T47D (cell line): ENCODE measurements around the gene SLC25A29.
A peak's percentile ranks its signal among the peaks of the same experiment; 100 is the strongest.
"Not testable (repeated sequence)": the region's sequence is repeated elsewhere in the genome, so short reads cannot be mapped to it uniquely, and the experiment has no call there.

ENCODE experiments used
- DNase-seq, 2 experiments: peaks; one replicate each; pipeline versions ENCODE4 v3.0.0 to v3.0.0-alpha.2; 2011 to 2012; ENCODE audit warnings: low read depth in 1 of 2, low spot score in 1 of 2
- JUND ChIP-seq: IDR thresholded peaks from 2 replicates; pipeline ENCODE4 v1.6.1; 2012; ENCODE audit warnings: low read depth
- in situ Hi-C: cut with HindIII; loops from 2 replicates; pipeline ENCODE4 v1.10.0; 2016; ENCODE audit warnings: low sequenced_read_pairs, low pct_unique_long_range_greater_than_20kb

SLC25A29 gene, protein sequence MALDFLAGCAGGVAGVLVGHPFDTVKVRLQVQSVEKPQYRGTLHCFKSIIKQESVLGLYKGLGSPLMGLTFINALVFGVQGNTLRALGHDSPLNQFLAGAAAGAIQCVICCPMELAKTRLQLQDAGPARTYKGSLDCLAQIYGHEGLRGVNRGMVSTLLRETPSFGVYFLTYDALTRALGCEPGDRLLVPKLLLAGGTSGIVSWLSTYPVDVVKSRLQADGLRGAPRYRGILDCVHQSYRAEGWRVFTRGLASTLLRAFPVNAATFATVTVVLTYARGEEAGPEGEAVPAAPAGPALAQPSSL

DNA sequence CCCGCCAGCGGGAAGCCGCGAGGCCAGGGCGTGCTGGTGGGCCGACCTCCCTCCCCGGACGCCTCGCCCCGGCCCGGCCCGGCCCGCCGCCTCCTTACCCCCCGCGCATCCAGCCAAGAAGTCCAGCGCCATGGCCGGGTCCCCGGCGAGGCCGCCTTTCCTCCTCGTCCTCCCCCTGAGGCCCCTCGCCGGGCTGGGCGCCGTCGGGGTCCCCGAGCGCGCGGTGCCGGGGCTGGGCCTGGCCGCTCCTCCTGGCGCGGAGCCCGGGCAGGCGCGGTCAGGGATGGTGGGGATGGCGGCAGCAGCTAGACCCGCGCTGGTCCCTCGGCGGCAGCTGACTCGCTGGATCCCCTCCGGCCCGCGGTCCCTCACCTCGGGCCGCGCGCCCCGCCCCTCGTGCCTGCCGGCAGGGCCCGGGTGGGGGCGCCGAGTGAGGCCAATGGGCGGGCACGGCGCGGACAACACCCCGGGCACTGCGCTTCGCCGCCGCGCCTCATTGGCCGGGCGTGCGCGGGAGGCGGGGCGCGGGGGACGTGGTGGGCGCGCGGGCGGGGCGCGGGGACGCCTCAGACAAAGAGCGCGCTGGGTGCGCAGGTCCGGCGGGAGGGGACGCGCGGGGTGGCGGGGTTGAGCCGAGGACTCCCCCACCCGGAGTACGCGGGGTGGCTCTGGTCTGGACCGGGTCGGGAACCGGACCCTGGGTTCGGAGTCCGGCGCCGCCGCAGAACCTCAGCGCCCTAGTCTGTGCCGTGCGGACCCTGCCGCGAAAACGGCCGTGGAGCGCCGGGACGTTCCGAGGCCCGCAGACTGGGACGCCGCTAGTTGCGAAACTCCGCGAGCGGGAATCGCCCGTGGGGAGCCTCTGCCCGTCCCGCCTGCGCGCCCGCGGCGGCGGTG lies at the start of gene SLC25A29:
TSS of gene SLC25A29 (minus strand) at position 344 of the 897 bp plus-strand sequence. CDS start at position 132, 212 bp downstream.
- DNase-seq = peak; percentile 94 to 97
- in situ Hi-C loops = no loop called here
- TF ChIP-seq JUND = no peak

DNA sequence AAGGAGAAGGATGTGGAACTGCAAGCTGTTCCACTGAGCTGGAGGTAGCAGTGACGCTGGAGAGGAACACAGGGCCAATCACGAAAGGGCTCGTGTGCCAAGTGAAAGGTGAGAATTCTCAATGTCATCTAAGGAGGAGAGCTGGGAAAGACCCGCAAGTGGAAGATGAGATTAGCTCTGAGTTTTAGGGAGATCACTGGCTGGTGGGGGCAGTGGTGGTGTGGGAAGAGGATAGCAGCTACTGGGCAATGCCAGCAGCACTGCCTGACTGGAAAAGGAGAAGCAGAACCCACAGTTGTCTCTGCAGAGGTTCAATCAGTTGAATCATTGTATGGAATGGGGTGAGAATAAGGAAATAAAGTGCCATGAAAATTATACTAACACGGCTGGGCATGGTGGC lies 44.7 kb upstream of the SLC25A29 start:
- DNase-seq = no peak
- TF ChIP-seq JUND = no peak
- in situ Hi-C loops = no loop called here

DNA sequence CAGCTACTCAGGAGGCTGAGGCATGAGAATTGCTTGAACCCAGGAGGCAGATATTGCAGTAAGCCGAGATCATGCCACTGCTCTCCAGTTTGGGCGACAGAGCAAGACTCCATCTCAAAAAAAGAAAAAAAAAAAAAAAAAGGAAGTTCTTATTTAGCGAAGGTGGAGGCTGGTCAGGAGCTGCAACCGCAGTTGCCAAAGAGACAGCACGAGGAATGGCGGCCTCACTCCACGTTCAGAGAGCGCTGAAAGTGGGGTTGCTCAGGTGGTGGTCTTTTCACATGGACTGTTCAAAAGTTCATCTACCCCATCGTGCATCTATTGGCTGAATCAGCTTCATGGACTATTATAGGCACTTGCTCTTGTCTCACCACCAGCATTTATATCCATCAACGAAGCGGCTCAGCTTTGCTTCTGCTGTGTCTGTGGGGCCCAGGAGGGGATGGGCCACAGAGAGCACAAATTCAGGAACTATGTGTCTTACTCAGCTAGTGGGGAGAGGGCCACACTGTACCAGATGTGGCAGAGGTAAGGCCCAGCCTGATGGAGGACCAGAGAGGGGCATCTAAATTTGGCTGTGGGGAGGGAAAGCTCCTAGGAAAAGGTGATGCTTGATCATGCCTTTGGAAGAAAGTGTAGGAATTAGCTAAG lies 44.2 kb upstream of the SLC25A29 start:
- TF ChIP-seq JUND = no peak
- no peak for DNase-seq
- in situ Hi-C loops = no loop called here

DNA sequence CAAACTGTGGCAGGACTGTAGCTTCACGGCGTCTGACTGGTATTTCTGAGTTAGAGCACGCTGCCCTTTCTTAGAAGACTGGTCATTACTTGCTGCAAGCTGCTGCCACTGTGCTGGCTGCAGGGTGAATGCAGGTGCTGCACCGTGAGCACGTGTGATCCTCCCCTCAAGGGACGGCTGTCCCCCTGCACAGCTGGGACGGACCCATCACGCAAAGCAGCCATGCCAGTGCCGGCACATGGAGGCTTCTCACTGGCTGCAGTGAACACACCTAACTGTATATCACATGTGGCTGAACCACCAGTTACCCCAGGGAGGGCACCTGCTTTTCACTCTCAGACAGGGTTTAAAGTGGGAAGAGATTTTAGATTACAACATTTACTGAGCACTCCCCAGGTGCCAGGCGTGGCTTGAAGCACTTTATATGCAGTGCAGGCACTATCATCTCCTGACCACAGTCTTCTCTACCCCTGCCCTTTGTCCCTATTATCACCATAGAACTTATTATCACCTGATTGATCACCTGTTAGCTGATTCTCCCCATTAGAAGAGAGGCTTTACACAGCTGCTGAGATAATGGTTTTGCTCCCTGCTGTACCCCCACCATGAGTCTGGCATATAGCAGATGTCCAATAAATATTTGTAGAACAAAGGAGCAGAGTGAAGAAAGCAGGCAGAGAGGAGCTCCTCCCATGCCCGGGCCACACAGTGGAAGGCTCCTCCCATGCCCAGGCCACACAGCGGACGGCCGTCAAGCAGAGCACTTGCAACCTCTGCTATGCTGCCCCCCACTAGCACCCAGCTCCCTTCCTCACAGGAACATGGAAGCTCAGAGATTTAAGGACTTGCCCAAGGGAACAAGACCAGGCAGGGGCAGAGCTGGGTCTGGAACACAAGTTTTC lies 42.8 kb upstream of the SLC25A29 start:
- in situ Hi-C loops = no loop called here
- no peak for DNase-seq
- TF ChIP-seq JUND = no peak

DNA sequence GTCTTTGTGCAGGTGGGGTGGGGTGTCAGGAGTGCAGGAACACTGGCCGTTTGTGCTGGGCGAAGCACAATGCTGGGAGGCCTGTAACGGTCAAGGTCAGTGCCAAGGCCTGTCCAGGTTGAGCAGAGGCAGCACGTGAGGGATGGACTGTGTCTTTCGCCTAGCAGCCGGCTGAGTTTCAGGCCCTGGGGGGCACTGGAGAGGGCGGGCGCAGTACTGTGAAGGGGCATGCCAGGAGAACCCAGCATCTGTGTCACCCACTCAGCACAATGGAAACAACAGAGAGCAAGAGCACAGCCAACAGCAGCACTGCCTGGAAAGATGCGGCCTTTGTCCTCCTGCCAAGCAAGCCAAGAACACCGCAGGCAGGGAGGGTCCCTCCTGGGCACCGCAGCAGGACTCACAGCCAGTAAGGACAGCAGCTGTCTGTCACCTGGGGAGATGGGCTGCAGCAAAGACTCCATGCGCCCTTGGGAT lies 42.0 kb upstream of the SLC25A29 start:
- in situ Hi-C loops = no loop called here
- DNase-seq = no peak
- TF ChIP-seq JUND = no peak

DNA sequence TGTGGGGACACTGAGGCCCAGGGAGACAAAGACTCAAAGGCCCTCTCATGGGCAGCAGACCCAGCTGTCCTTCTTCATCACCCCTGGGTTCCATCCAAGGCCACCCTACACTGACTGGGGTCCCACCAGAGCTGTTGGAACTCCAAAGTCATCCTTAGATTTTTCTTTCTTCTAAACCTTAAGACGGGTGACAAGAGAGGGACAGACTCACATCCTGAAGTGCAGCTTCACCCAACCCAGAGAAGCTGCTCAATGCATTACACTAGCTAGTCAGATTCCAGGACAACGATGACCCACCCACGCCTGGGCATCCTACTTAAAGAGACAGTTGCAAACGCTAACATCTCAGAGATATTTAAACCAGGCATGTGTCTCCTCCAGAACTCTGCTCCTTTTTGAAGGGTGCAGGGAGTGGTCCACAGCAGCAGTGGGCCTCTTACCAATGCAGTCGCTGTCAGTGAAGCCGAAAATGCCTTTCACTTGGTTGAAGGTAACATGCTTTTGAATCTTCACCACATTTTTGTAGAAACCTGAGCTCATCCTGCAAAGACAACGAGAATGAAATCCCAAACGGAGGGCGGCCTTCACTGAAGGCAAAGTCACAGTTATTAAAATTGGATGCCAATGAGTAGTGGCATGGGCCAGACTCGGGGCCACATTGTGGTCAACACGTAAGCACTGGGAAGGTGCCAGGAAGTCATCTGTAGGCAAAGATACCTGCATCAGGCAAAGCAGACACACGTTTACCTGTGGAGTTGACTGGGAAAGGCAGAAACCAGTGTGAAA lies 40.3 kb upstream of the SLC25A29 start:
- no peak for TF ChIP-seq JUND
- in situ Hi-C loops = no loop called here
- DNase-seq = no peak

DNA sequence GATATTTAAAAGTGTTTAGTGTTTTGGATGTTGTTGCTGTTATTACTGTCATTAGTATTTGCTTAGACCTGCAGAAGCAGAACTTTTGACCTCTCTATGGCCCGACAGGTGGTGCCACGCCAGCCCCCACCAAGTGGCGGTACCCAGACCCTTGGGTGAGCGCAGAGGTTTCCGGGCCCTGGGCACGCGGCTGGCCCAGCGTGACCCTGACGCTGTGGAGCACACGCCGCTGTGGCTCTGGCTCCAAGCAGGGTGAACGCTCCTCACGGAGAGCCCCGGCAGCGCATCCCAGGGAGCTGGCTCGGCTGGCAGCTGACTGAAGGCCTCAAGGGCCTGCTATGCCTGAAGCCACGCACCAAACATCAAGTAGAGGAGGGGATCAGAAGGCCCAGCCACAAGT lies 39.5 kb upstream of the SLC25A29 start:
- in situ Hi-C loops = no loop called here
- TF ChIP-seq JUND = no peak
- no peak for DNase-seq

DNA sequence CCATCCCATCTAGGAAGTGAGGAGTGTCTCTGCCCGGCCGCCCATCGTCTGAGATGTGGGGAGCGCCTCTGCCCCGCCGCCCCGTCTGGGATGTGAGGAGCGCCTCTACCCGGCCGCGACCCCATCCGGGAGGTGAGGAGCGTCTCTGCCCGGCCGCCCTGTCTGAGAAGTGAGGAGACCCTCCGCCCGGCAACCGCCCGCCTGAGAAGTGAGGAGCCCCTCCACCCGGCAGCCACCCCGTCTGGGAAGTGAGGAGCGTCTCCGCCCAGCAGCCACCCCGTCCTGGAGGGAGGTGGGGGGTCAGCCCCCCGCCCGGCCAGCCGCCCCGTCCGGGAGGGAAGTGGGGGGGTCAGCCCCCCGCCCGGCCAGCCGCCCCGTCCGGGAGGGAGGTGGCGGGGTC lies 38.4 kb upstream of the SLC25A29 start:
- DNase-seq, in situ Hi-C loops: not testable (repeated sequence)

DNA sequence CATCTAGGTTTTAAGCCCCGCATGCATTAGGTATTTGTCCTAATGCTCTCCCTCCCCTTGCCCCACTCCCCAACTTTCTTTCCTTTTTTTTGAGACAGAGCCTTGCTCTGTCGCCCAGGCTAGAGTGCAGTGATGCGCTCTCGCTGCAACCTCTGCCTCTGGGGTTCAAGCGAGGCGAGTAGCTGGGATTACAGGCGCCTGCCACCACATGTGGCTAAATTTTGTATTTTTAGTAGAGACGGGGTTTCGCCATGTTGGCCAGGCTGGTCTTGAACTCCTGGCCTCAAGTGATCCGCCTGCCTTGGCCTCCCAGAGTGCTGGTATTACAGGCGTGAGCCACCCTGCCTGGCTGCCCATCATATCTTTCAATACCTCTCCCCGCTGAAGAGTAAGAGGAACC lies 36.6 kb upstream of the SLC25A29 start:
- in situ Hi-C loops = not testable (repeated sequence)

DNA sequence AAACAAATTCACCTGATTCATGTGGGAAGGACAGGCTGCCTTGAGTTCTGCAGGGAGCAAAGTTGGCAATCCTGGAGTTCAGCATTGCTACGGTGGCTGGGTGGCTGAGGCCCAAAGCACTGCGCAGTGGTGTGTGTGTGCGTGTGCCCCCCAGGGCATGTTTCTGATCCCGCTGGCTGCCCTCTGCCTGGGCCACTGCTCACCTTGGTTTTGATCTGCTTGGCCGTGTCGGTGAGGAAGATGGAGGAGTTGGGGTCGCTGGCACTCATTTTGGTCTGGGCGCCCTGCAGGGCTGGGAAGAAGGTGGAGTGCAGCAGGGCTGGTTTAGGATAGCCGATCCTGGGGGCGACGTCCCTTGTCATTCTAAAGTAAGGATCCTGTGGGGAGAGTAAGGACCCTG lies 36.0 kb upstream of the SLC25A29 start:
- TF ChIP-seq JUND = no peak
- DNase-seq = no peak
- in situ Hi-C loops = no loop called here

More for the DNA sequence above, 36.6 kb upstream of the SLC25A29 start:
- DNase-seq = not testable (repeated sequence)

DNA sequence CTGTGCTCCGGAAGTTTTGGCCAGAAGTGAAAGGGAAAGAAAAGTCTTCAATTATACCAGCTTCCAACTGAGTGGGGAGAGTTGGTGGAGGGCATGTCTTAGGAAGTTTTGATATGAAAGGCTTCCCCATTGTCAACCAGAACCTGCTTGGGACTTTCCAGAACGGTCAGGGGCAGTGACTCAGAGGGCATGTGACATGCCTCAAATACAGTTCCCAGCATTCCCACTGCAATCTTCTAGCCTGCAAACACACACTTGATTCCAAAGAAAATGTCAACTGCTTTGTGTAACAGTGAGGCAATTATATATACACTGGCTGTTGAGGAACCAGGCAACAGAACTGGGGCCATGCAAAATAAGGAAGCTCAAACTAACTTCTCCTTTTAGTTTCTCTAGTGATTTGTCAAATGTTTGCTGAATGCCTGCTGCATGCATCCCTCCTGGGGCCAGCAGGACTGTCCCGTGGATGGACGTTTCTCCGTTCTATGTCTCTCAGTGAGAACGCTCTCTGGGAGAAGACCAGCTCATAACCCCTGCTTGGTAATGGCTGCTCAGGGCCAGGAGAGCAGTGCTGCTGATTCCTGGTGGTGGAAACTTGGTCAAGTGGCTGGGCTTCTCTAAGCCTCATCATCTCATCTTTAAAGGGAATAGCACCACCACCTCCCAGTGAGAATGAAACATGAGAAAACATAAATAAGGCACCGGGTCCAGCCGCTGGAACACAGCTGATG lies 35.2 kb upstream of the SLC25A29 start:
- no peak for TF ChIP-seq JUND
- DNase-seq = no peak
- in situ Hi-C loops = no loop called here
